H1 (cell line): Measurements from ENCODE around the gene TCFL5. TPM values are rescaled to one million over a fixed set of nuclear protein-coding genes. Genes with fewer than 3 reads are reported as not detected.

Experiments
- CTCF ChIA-PET: fragments of 300-600 bp; sonication (Branson Sonifier 250); formaldehyde crosslinking; loops from one replicate; lab custom pipeline; 2021; ENCODE audit not compliant: partially characterized antibody; lab: Charles Lee
- POLR2A ChIA-PET: fragments of 300-600 bp; sonication (Branson Sonifier 250); formaldehyde crosslinking; loops from one replicate; lab custom pipeline; 2021; ENCODE audit warnings: inconsistent platforms; ENCODE audit not compliant: partially characterized antibody; lab: Charles Lee
- DNase-seq, 2 experiments: peaks; one replicate each; pipeline versions ENCODE4 v3.0.0 to v3.0.0-alpha.2; 2010 to 2022; ENCODE audit warnings: low spot score in 2 of 2, low read depth in 1 of 2, mixed read lengths in 1 of 2
- FAIRE-seq: peaks from 2 replicates; lab custom pipeline; 2011; peaks lifted over from hg19 to GRCh38; lab: Jason Lieb, UNC
- H2AFZ ChIP-seq: 2 replicates; pipeline ENCODE4 v1.8.1; 2012; ENCODE audit warnings: low read length, inconsistent platforms
- H2AK5ac ChIP-seq: 2 replicates; pipeline ENCODE4 v1.6.1; 2013; ENCODE audit warnings: low read depth, low read length
- H2BK120ac ChIP-seq: replicated peaks from 2 replicates; pipeline ENCODE3; 2013; ENCODE audit warnings: low read depth, low read length, inconsistent platforms
- H2BK12ac ChIP-seq: 2 replicates; pipeline ENCODE4 v1.6.1; 2013; ENCODE audit warnings: low read depth, low read length
- H2BK15ac ChIP-seq: 2 replicates; pipeline ENCODE4 v1.6.1; 2013; ENCODE audit warnings: low read length
- H2BK20ac ChIP-seq: 2 replicates; pipeline ENCODE4 v1.6.1; 2013; ENCODE audit warnings: low read length
- H2BK5ac ChIP-seq: 2 replicates; pipeline ENCODE4 v1.6.1; 2013; ENCODE audit warnings: low read depth, low read length
- H3K14ac ChIP-seq: 2 replicates; pipeline ENCODE4 v1.6.1; 2013; ENCODE audit warnings: inconsistent platforms; ENCODE audit not compliant: insufficient read length
- H3K18ac ChIP-seq: 2 replicates; pipeline ENCODE4 v1.6.1; 2013; ENCODE audit warnings: low read length; ENCODE audit errors: extremely low read depth
- H3K23ac ChIP-seq: 2 replicates; pipeline ENCODE4 v1.6.1; 2013; ENCODE audit warnings: inconsistent platforms; ENCODE audit not compliant: insufficient read length
- H3K23me2 ChIP-seq: 2 replicates; pipeline ENCODE4 v1.6.1; 2013; ENCODE audit warnings: low read depth, low read length
- H3K27ac ChIP-seq: 2 replicates; pipeline ENCODE4 v1.6.1; 2011; ENCODE audit warnings: low read depth, low read length, inconsistent platforms
- H3K27me3 ChIP-seq, 4 experiments: replicated peaks in 1 of 4; 1 replicate in 1 of 4; 2 replicates in 3 of 4; pipeline versions ENCODE4 v1.6.1 to v1.8.1; 2011 to 2013; ENCODE audit warnings: low read length in 3 of 4, mild to moderate bottlenecking in 3 of 4, inconsistent platforms in 2 of 4, mixed read lengths in 2 of 4, moderate library complexity in 1 of 4; ENCODE audit not compliant: control insufficient read depth in 3 of 4, insufficient read depth in 3 of 4; ENCODE audit errors: extremely low read depth in 1 of 4
- H3K36me3 ChIP-seq, 4 experiments: 2 replicates each; pipeline versions ENCODE4 v1.6.1 to v1.8.1; 2011 to 2013; ENCODE audit warnings: mild to moderate bottlenecking in 4 of 4, low read length in 3 of 4, moderate library complexity in 2 of 4, control low read depth in 1 of 4, inconsistent platforms in 1 of 4; ENCODE audit not compliant: insufficient read depth in 4 of 4, control insufficient read depth in 2 of 4
- H3K4ac ChIP-seq: replicated peaks from 2 replicates; pipeline ENCODE3; 2013; ENCODE audit warnings: low read length, low read depth, mixed read lengths, inconsistent platforms; ENCODE audit not compliant: insufficient read length
- H3K4me1 ChIP-seq, 4 experiments: replicated peaks in 1 of 4; 1 replicate in 1 of 4; 2 replicates in 3 of 4; pipeline versions ENCODE4 v1.6.1 to v1.8.1; 2011 to 2013; ENCODE audit warnings: low read length in 3 of 4, inconsistent platforms in 2 of 4, mixed read lengths in 1 of 4; ENCODE audit not compliant: insufficient read depth in 4 of 4, control insufficient read depth in 3 of 4
- H3K4me2 ChIP-seq, 2 experiments: 2 replicates each; pipeline versions ENCODE4 v1.6.1 to v1.8.1; 2011 to 2013; ENCODE audit warnings: low read depth in 2 of 2, low read length in 2 of 2, control low read depth in 1 of 2, inconsistent platforms in 1 of 2, mild to moderate bottlenecking in 1 of 2; ENCODE audit not compliant: insufficient read depth in 1 of 2
- H3K4me3 ChIP-seq, 4 experiments: fragments of 200-600, 300-600 bp in 1 of 4; sonication (generic), shearing (Covaris generic), sonication (Bioruptor Twin) in 1 of 4; 2 replicates each; pipeline versions ENCODE4 v1.5.1 to v1.8.1; 2011 to 2016; ENCODE audit warnings: low read length in 4 of 4, low read depth in 3 of 4, control low read depth in 2 of 4, inconsistent platforms in 2 of 4, mild to moderate bottlenecking in 2 of 4, mixed read lengths in 1 of 4, moderate library complexity in 1 of 4; ENCODE audit not compliant: insufficient read depth in 2 of 4; ENCODE audit errors: extremely low read depth in 1 of 4
- H3K56ac ChIP-seq: replicated peaks from 2 replicates; pipeline ENCODE3; 2013; ENCODE audit warnings: low read depth, mild to moderate bottlenecking, mixed read lengths, low read length, inconsistent platforms; ENCODE audit not compliant: insufficient read length
- H3K79me1 ChIP-seq: 2 replicates; pipeline ENCODE4 v1.6.1; 2013; ENCODE audit warnings: low read depth, low read length, control low read depth
- H3K79me2 ChIP-seq, 2 experiments: 2 replicates each; pipeline versions ENCODE4 v1.6.1 to v1.8.1; 2012 to 2013; ENCODE audit warnings: low read length in 2 of 2, mild to moderate bottlenecking in 2 of 2, inconsistent platforms in 1 of 2; ENCODE audit not compliant: insufficient read depth in 2 of 2, control insufficient read depth in 1 of 2
- H3K9ac ChIP-seq, 4 experiments: replicated peaks in 1 of 4; 1 replicate in 1 of 4; 2 replicates in 3 of 4; pipeline versions ENCODE4 v1.6.1 to v1.8.1; 2011 to 2013; ENCODE audit warnings: low read depth in 3 of 4, low read length in 3 of 4, control low read depth in 2 of 4, mild to moderate bottlenecking in 2 of 4, moderate library complexity in 2 of 4, inconsistent platforms in 1 of 4; ENCODE audit errors: extremely low read depth in 1 of 4
- H3K9me3 ChIP-seq, 2 experiments: 2 replicates each; pipeline versions ENCODE4 v1.6.1 to v1.8.1; 2012 to 2013; ENCODE audit warnings: mild to moderate bottlenecking in 2 of 2, moderate library complexity in 2 of 2, control low read depth in 1 of 2, inconsistent platforms in 1 of 2, low read depth in 1 of 2, low read length in 1 of 2, mixed read lengths in 1 of 2; ENCODE audit not compliant: insufficient read depth in 2 of 2
- H4K20me1 ChIP-seq, 2 experiments: replicated peaks in 1 of 2; 2 replicates each; pipeline versions ENCODE3 to v1.8.1; 2011 to 2013; ENCODE audit warnings: inconsistent platforms in 2 of 2, low read length in 2 of 2, mild to moderate bottlenecking in 1 of 2; ENCODE audit not compliant: insufficient read depth in 2 of 2, control insufficient read depth in 1 of 2
- H4K5ac ChIP-seq: 2 replicates; pipeline ENCODE4 v1.6.1; 2013; ENCODE audit warnings: low read length, low read depth, mixed read lengths, inconsistent platforms; ENCODE audit not compliant: insufficient read length
- H4K8ac ChIP-seq: 2 replicates; pipeline ENCODE4 v1.8.0; 2013; ENCODE audit warnings: mild to moderate bottlenecking, moderate library complexity, low read length, inconsistent platforms; ENCODE audit not compliant: insufficient read depth; ENCODE audit errors: extremely low read depth
- H4K91ac ChIP-seq: replicated peaks from 2 replicates; pipeline ENCODE3; 2013; ENCODE audit warnings: low read length, mixed read lengths, inconsistent platforms; ENCODE audit not compliant: insufficient read length
- CEBPB ChIP-seq: IDR thresholded peaks from 2 replicates; pipeline ENCODE4 v1.6.1; 2012; ENCODE audit warnings: low read depth, low read length
- RXRA ChIP-seq: IDR thresholded peaks from 2 replicates; pipeline ENCODE4 v1.6.1; 2011; ENCODE audit warnings: low read depth, mild to moderate bottlenecking, low read length, moderate library complexity; ENCODE audit not compliant: insufficient read depth
- WGBS, 2 experiments: shearing (Covaris generic) in 1 of 2; methylation state at CpG; one replicate each; pipeline versions ENCODE4 v1.1.6 to v1.1.7; 2013 to 2015; ENCODE audit warnings: low lambda C conversion rate in 2 of 2, mixed read lengths in 2 of 2, inconsistent platforms in 1 of 2, low coverage in 1 of 2, missing lambda C conversion rate in 1 of 2; ENCODE audit not compliant: insufficient replicate concordance in 2 of 2, insufficient coverage in 1 of 2, insufficient read length in 1 of 2; ENCODE audit errors: extremely low coverage in 1 of 2, missing lambda C conversion rate in 1 of 2; 5-methylcytosine and 5-hydroxymethylcytosine counted together
- polyA plus RNA-seq, 7 experiments: library from polyadenylated mRNA; depleted of rRNA in 3 of 7; stranded (reverse) in 5 of 7; unstranded in 2 of 7; fragments of >200 nt in 5 of 7; fragments of 200-250 nt in 2 of 7; gene quantifications; 1 replicate in 5 of 7; 2 replicates in 1 of 7; 4 replicates in 1 of 7; pipeline versions ENCODE4 v1.2.1 to v1.2.3, GENCODE V29; 2011 to 2013; ENCODE audit warnings: missing spikeins in 2 of 7, mixed read lengths in 2 of 7
- total RNA-seq: library from RNA; stranded (reverse); fragmentation: NEBNext Ultra II Directional; extraction: Animal tissue kit (Norgen Biotek cat#: 25700); gene quantifications from 2 replicates; pipeline ENCODE4 v1.2.1, GENCODE V29; 2021

Gene TCFL5
- total and polyA plus RNA-seq, 2 of the 8 experiments (the other 6 are each of a cell fraction or from before 2014, with no cell fraction given), result 6.2 to 15.0 TPM

DNA sequence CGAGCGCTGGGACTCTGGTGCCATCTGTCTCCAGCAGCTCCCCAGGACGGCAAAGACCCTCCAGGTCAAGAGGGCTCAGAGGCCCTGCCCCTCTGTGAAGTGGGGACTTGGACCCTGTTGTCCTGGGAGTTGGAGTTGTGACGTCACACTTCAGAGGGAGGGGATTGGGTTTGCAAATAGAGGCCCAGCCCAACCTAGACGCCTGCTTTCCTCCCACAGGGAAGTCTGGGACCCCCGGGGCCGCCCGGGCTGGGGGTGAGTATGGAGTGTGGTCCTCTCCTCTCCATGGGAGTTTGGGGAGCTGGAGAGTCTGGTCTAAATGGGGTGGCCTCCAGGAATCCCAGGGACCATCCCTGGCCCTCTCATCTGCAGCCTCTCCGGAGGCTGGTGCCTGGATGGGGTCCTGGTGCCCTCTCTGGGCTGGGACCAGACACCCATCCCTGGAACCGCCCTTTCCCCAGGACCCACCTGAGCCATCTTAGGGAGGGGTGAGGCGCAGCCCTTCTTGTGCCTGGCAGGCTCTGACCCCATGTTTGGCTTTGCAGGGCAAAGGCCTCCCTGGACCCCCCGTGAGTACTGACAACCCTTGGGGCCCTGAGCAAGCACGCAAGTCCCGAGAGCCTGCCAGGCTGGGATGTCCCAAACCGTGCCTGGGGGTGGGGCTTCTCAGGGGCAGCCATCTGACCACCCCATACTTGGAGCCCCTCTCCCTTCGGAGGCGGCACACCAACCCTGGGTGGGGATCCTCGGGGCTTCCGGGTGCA, 40.5 kb downstream of the TCFL5 start:
- POLR2A ChIA-PET, result no interaction called here

More for the DNA sequence above, 40.5 kb downstream of the TCFL5 start:
- WGBS, 2 experiments, result 90% methylated on average over 18 of the region's 19 CpGs; no CpG with 5 or more reads in 1 of the 2 experiments
- Histone ChIP-seq H4K8ac (no peak overlapping the region), H3K36me3 (no peaks in the 10 kb centered on the region; a peak in 2 of 8 replicates), H2BK5ac (no peak overlapping the region), H3K4me3 (no peak overlapping the region), H3K79me1 (no peaks in the 10 kb centered on the region), H3K56ac (no peak overlapping the region), H3K9me3 (no peaks in the 10 kb centered on the region), H2AK5ac (no peak overlapping the region), H3K4me1 (peaks cover 0 to 27% (median 13%) of the 10 kb centered on the region in 4 experiments; a peak in 5 of 7 replicates), H2BK15ac (no peak overlapping the region), H3K4me2 (no peak overlapping the region), H2BK20ac (no peak overlapping the region), H3K4ac (no peak overlapping the region), H3K18ac (no peak overlapping the region), H3K14ac (no peak overlapping the region), H3K23me2 (peaks cover 7% of the 10 kb centered on the region), H2BK120ac (no peak overlapping the region), H3K23ac (no peak overlapping the region), H3K79me2 (no peaks in the 10 kb centered on the region), H3K27me3 (peaks cover 0 to 8% (median 2%) of the 10 kb centered on the region in 4 experiments; a peak in 2 of 7 replicates), H2AFZ (no peak overlapping the region), H3K9ac (no peak overlapping the region), H4K5ac (no peak overlapping the region), H2BK12ac (no peak overlapping the region), H4K20me1 (peaks cover 6 to 8% of the 10 kb centered on the region in 2 experiments), H3K27ac (no peak overlapping the region), H4K91ac (no peak overlapping the region)
- TF ChIP-seq CEBPB, result no peak
- TF ChIP-seq RXRA, result no peak
- CTCF ChIA-PET, result interaction anchor here (0.8 to 3.2 kb wide), 4 partner anchors 11 to 188 kb away, joined by 3 to 22 read pairs (median 4); no protein-coding TSS in a partner anchor
- no peak for FAIRE-seq
- no peak for DNase-seq
